Measurements from ENCODE around the gene WDR5.

WDR5 gene

GRCh38 chr9:134208981-134209725 lies 73.3 kb downstream of the WDR5 start:
- no peak for DNase-seq (ENCODE audit: low spot score)
